ENCODE results near the gene DEFB121. TPM values are rescaled to one million over a fixed set of nuclear protein-coding genes. Genes with fewer than 3 reads are reported as not detected.
"Not testable (repeated sequence)": the region's sequence is repeated elsewhere in the genome, so short reads cannot be mapped to it uniquely, and the experiment has no call there.

Gene DEFB121
- total and polyA plus RNA-seq, 2 of the 8 experiments (the other 6 are each of a cell fraction or from before 2014, with no cell fraction given), result not detected

GRCh38 chr20:31427576-31427975 is 21.6 kb upstream of the DEFB121 start:
- H3K56ac ChIP-seq (replicated peaks; ENCODE audit: insufficient read length, low read depth, low read length); H4K5ac ChIP-seq (ENCODE audit: insufficient read length, low read depth, low read length); H3K27me3 ChIP-seq (replicated peaks in 1 of 4; ENCODE audit: control insufficient read depth in 3 of 4, extremely low read depth in 1 of 4, insufficient read depth in 3 of 4, low read length in 3 of 4); H4K8ac ChIP-seq (ENCODE audit: extremely low read depth, insufficient read depth, low read length); DNase-seq (ENCODE audit: low read depth in 1 of 2, low spot score in 2 of 2); H3K79me1 ChIP-seq (ENCODE audit: low read depth, low read length); H2AFZ ChIP-seq (ENCODE audit: low read length); H2BK120ac ChIP-seq (replicated peaks; ENCODE audit: low read depth, low read length); H3K4me1 ChIP-seq (replicated peaks in 1 of 4; ENCODE audit: control insufficient read depth in 3 of 4, insufficient read depth in 4 of 4, low read length in 3 of 4); H3K4me3 ChIP-seq (ENCODE audit: extremely low read depth in 1 of 4, insufficient read depth in 2 of 4, low read depth in 3 of 4, low read length in 4 of 4); H4K20me1 ChIP-seq (replicated peaks in 1 of 2; ENCODE audit: control insufficient read depth in 1 of 2, insufficient read depth in 2 of 2, low read length in 2 of 2); H3K18ac ChIP-seq (ENCODE audit: extremely low read depth, low read length); H3K36me3 ChIP-seq (ENCODE audit: control insufficient read depth in 2 of 4, insufficient read depth in 4 of 4, low read length in 3 of 4); H3K14ac ChIP-seq (ENCODE audit: insufficient read length); H3K23me2 ChIP-seq (ENCODE audit: low read depth, low read length); H2AK5ac ChIP-seq (ENCODE audit: low read depth, low read length); H3K4me2 ChIP-seq (ENCODE audit: insufficient read depth in 1 of 2, low read depth in 2 of 2, low read length in 2 of 2); H3K27ac ChIP-seq (ENCODE audit: low read depth, low read length); H4K91ac ChIP-seq (replicated peaks; ENCODE audit: insufficient read length, low read length); H2BK20ac ChIP-seq (ENCODE audit: low read length); FAIRE-seq; H2BK15ac ChIP-seq (ENCODE audit: low read length); CTCF ChIA-PET (ENCODE audit: partially characterized antibody); H3K4ac ChIP-seq (replicated peaks; ENCODE audit: insufficient read length, low read depth, low read length); H3K9ac ChIP-seq (replicated peaks in 1 of 4; ENCODE audit: extremely low read depth in 1 of 4, low read depth in 3 of 4, low read length in 3 of 4); H3K79me2 ChIP-seq (ENCODE audit: control insufficient read depth in 1 of 2, insufficient read depth in 2 of 2, low read length in 2 of 2); H2BK12ac ChIP-seq (ENCODE audit: low read depth, low read length); H3K23ac ChIP-seq (ENCODE audit: insufficient read length); H2BK5ac ChIP-seq (ENCODE audit: low read depth, low read length); POLR2A ChIA-PET (ENCODE audit: partially characterized antibody): not testable (repeated sequence)
- no CpG with 5 or more reads among the region's 31 CpGs for WGBS, 2 experiments (ENCODE audit: extremely low coverage in 1 of 2, insufficient coverage in 1 of 2, insufficient read length in 1 of 2, insufficient replicate concordance in 2 of 2, low coverage in 1 of 2, low lambda C conversion rate in 2 of 2, missing lambda C conversion rate in 1 of 2)
- peaks cover 48 to 60% of the 10 kb centered on the region in 2 experiments for H3K9me3 ChIP-seq (ENCODE audit: insufficient read depth in 2 of 2, low read depth in 1 of 2, low read length in 1 of 2)

DNA sequence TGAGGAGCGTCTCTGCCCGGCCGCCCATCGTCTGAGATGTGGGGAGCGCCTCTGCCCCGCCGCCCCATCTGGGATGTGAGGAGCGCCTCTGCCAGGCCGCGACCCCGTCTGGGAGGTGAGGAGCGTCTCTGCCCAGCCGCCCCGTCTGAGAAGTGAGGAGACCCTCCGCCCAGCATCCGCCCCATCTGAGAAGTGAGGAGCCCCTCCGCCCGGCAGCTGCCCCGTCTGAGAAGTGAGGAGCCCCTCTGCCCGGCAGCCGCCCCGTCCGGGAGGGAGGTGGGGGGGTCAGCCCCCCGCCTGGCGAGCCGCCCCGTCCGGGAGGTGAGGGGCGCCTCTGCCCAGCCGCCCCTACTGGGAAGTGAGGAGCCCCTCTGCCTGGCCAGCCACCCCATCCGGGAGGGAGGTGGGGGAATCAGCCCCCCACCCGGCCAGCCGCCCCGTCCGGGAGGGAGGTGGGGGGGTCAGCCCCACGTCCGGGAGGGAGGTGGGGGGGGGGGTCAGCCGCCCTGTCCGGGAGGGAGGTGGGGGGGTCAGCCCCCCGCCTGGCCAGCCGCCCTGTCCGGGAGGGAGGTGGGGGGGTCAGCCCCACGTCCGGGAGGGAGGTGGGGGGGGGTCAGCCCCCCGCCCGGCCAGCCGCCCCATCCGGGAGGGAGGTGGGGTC is 21.0 kb upstream of the DEFB121 start:
- H3K4me3 ChIP-seq (ENCODE audit: extremely low read depth in 1 of 4, insufficient read depth in 2 of 4, low read depth in 3 of 4, low read length in 4 of 4); H3K9ac ChIP-seq (replicated peaks in 1 of 4; ENCODE audit: extremely low read depth in 1 of 4, low read depth in 3 of 4, low read length in 3 of 4); FAIRE-seq; H3K56ac ChIP-seq (replicated peaks; ENCODE audit: insufficient read length, low read depth, low read length); H3K4me2 ChIP-seq (ENCODE audit: insufficient read depth in 1 of 2, low read depth in 2 of 2, low read length in 2 of 2); H3K79me2 ChIP-seq (ENCODE audit: control insufficient read depth in 1 of 2, insufficient read depth in 2 of 2, low read length in 2 of 2); H3K36me3 ChIP-seq (ENCODE audit: control insufficient read depth in 2 of 4, insufficient read depth in 4 of 4, low read length in 3 of 4); H4K8ac ChIP-seq (ENCODE audit: extremely low read depth, insufficient read depth, low read length); H3K79me1 ChIP-seq (ENCODE audit: low read depth, low read length); H3K27me3 ChIP-seq (replicated peaks in 1 of 4; ENCODE audit: control insufficient read depth in 3 of 4, extremely low read depth in 1 of 4, insufficient read depth in 3 of 4, low read length in 3 of 4); H3K23me2 ChIP-seq (ENCODE audit: low read depth, low read length); H2AFZ ChIP-seq (ENCODE audit: low read length); H3K4me1 ChIP-seq (replicated peaks in 1 of 4; ENCODE audit: control insufficient read depth in 3 of 4, insufficient read depth in 4 of 4, low read length in 3 of 4); H2BK120ac ChIP-seq (replicated peaks; ENCODE audit: low read depth, low read length); H3K23ac ChIP-seq (ENCODE audit: insufficient read length); H2BK15ac ChIP-seq (ENCODE audit: low read length); H4K5ac ChIP-seq (ENCODE audit: insufficient read length, low read depth, low read length); POLR2A ChIA-PET (ENCODE audit: partially characterized antibody); H3K27ac ChIP-seq (ENCODE audit: low read depth, low read length); CTCF ChIA-PET (ENCODE audit: partially characterized antibody); H4K91ac ChIP-seq (replicated peaks; ENCODE audit: insufficient read length, low read length); H2BK5ac ChIP-seq (ENCODE audit: low read depth, low read length); H3K18ac ChIP-seq (ENCODE audit: extremely low read depth, low read length); H2BK20ac ChIP-seq (ENCODE audit: low read length); H2AK5ac ChIP-seq (ENCODE audit: low read depth, low read length); H4K20me1 ChIP-seq (replicated peaks in 1 of 2; ENCODE audit: control insufficient read depth in 1 of 2, insufficient read depth in 2 of 2, low read length in 2 of 2); H3K4ac ChIP-seq (replicated peaks; ENCODE audit: insufficient read length, low read depth, low read length); DNase-seq (ENCODE audit: low read depth in 1 of 2, low spot score in 2 of 2); H3K14ac ChIP-seq (ENCODE audit: insufficient read length); H2BK12ac ChIP-seq (ENCODE audit: low read depth, low read length): not testable (repeated sequence)
- peaks cover 43 to 56% of the 10 kb centered on the region in 2 experiments for H3K9me3 ChIP-seq (ENCODE audit: insufficient read depth in 2 of 2, low read depth in 1 of 2, low read length in 1 of 2)
- WGBS, 2 experiments (ENCODE audit: extremely low coverage in 1 of 2, insufficient coverage in 1 of 2, insufficient read length in 1 of 2, insufficient replicate concordance in 2 of 2, low coverage in 1 of 2, low lambda C conversion rate in 2 of 2, missing lambda C conversion rate in 1 of 2), result 94% methylated on average over 11 of the region's 48 CpGs; no CpG with 5 or more reads in 1 of the 2 experiments
